Measurements from ENCODE around the gene PDZRN3.

Gene PDZRN3

GRCh38 chr3:73409138-73409763 lies 215.5 kb downstream of the PDZRN3 start:
- H3K9me3 ChIP-seq (ENCODE audit: control insufficient read depth, low read length) = no peaks in the 10 kb centered on the region
- H3K9ac ChIP-seq (ENCODE audit: low read length) = no peak overlapping the region
- H3K4me1 ChIP-seq (ENCODE audit: control insufficient read depth, insufficient read depth, low read length) = no peaks in the 10 kb centered on the region

DNA sequence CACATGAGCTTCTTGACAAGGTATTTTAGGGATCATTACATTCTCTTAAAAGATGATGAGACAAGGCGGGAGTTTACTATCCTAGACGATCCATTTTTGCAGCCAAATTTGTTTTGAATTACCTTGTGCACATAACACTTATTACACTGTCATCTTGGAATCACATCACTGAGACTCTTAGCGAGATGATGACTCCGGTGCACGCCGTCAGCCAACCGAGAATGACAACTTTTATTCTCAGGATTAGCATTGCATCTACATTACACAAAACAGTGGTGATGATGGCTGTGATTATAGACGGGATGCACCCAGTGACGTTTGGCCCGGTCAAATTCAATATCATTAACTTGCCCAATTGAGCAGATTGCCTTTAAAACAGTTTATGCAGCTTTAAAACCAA lies 216.1 kb downstream of the PDZRN3 start:
- Histone ChIP-seq H3K4me3 (ENCODE audit: low read length) (no peak overlapping the region), H3K9ac (ENCODE audit: low read length) (no peak overlapping the region), H3K4me1 (ENCODE audit: control insufficient read depth, insufficient read depth, low read length) (no peaks in the 10 kb centered on the region), H3K27me3 (ENCODE audit: control insufficient read depth, insufficient read depth, low read length) (no peaks in the 10 kb centered on the region), H3K36me3 (ENCODE audit: control insufficient read depth, insufficient read depth, low read length) (no peaks in the 10 kb centered on the region), H3K9me3 (ENCODE audit: control insufficient read depth, low read length) (no peaks in the 10 kb centered on the region)

More at GRCh38 chr3:73409138-73409763, 215.5 kb downstream of the PDZRN3 start:
- Histone ChIP-seq H3K36me3 (ENCODE audit: control insufficient read depth, insufficient read depth, low read length) (no peaks in the 10 kb centered on the region), H3K4me3 (ENCODE audit: low read length) (no peak overlapping the region), H3K27me3 (ENCODE audit: control insufficient read depth, insufficient read depth, low read length) (no peaks in the 10 kb centered on the region)

DNA sequence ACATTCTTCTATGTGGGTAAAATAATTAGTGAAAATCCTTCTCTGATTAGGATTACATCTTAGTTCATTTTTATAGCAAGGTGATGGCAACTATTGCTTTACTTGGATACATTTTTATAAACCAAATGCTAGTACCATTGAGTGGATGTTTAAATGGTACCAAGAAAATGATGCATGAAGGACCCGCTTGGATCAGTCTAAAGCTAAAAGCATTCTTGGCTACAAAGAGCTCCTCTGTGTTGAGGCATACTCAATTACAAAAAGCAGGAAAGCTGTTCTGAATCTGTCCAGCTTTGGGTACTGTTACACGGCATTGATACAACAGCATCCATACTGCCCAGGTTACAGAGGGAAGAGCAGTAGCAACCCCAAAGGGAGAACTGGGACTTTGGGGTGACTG lies 217.2 kb downstream of the PDZRN3 start:
- Histone ChIP-seq H3K27me3 (ENCODE audit: control insufficient read depth, insufficient read depth, low read length) (no peaks in the 10 kb centered on the region), H3K9ac (ENCODE audit: low read length) (no peak overlapping the region), H3K9me3 (ENCODE audit: control insufficient read depth, low read length) (no peaks in the 10 kb centered on the region), H3K4me1 (ENCODE audit: control insufficient read depth, insufficient read depth, low read length) (no peaks in the 10 kb centered on the region), H3K4me3 (ENCODE audit: low read length) (no peak overlapping the region), H3K36me3 (ENCODE audit: control insufficient read depth, insufficient read depth, low read length) (no peaks in the 10 kb centered on the region)

DNA sequence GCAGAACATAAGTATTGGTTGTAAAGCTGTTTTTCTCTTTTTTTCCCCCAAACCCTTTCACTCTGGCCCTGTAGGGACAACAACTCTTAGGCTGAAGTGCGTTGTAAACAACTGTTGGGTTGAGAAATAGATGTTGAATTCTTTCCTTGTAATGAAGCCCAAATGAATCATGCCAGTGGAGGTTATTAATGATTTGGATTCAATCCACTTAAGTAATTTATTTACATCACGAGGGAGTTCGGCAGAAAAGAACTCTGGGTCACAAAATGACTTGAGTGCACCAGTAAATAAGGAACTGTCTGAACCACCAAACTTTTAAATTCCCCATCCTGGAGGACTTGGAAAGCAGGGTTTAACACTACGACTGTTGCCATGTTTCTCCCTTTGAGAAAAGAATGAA lies 218.9 kb downstream of the PDZRN3 start:
- no peaks in the 10 kb centered on the region for H3K4me1 ChIP-seq (ENCODE audit: control insufficient read depth, insufficient read depth, low read length)
- no peak overlapping the region for H3K9ac ChIP-seq (ENCODE audit: low read length)
- no peaks in the 10 kb centered on the region for H3K27me3 ChIP-seq (ENCODE audit: control insufficient read depth, insufficient read depth, low read length)
- no peaks in the 10 kb centered on the region for H3K9me3 ChIP-seq (ENCODE audit: control insufficient read depth, low read length)
- no peaks in the 10 kb centered on the region for H3K36me3 ChIP-seq (ENCODE audit: control insufficient read depth, insufficient read depth, low read length)
- no peak overlapping the region for H3K4me3 ChIP-seq (ENCODE audit: low read length)

DNA sequence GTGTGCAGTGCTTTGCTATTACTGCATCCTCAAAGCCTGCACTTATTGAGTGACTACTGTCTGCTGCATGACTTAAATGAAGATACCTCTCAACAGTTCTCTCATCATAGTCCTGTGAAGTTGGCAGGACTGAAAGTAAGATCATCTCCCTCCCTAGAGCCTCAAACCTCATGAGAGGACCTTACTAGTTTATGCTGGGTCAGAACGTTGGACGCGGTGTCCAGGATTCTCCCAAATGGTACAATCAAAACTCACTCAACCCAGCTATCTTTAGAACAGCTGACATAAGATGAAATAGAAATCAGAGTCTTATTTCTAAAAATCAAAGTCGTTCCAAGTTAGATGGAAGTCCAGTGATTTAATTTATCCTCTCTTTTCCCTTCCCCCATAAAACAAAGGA lies 219.7 kb downstream of the PDZRN3 start:
- Histone ChIP-seq H3K4me1 (ENCODE audit: control insufficient read depth, insufficient read depth, low read length) (no peaks in the 10 kb centered on the region), H3K27me3 (ENCODE audit: control insufficient read depth, insufficient read depth, low read length) (no peaks in the 10 kb centered on the region), H3K9ac (ENCODE audit: low read length) (no peak overlapping the region), H3K9me3 (ENCODE audit: control insufficient read depth, low read length) (no peaks in the 10 kb centered on the region), H3K4me3 (ENCODE audit: low read length) (no peak overlapping the region), H3K36me3 (ENCODE audit: control insufficient read depth, insufficient read depth, low read length) (no peaks in the 10 kb centered on the region)

DNA sequence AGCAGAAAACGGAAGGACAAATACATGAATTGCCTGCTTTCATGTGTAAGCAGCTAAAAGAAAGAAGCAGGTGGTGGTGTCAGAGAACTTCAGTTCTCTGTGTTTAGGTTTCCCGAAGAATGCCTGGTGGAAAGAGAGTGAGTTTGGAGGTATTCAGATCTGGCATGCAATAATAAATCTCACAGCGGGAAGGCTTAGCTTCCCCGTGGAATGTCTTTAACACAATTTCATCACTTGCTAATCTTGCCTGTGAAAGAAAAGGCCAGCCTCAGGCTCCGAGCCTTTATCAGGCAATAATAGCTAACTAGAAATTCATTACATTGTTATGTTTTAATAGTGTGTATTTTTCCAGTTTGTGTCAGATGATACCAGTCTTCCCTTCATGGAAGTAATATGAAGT lies 220.3 kb downstream of the PDZRN3 start:
- H3K4me3 ChIP-seq (ENCODE audit: low read length) = no peak overlapping the region

GRCh38 chr3:73403444-73403843 lies 221.3 kb downstream of the PDZRN3 start:
- H3K4me3 ChIP-seq (ENCODE audit: low read length) = no peak overlapping the region
- no peaks in the 10 kb centered on the region for H3K27me3 ChIP-seq (ENCODE audit: control insufficient read depth, insufficient read depth, low read length)
- no peaks in the 10 kb centered on the region for H3K9me3 ChIP-seq (ENCODE audit: control insufficient read depth, low read length)
- H3K4me1 ChIP-seq (ENCODE audit: control insufficient read depth, insufficient read depth, low read length) = no peaks in the 10 kb centered on the region
- no peaks in the 10 kb centered on the region for H3K36me3 ChIP-seq (ENCODE audit: control insufficient read depth, insufficient read depth, low read length)
- no peak overlapping the region for H3K9ac ChIP-seq (ENCODE audit: low read length)

More for the DNA sequence above, 220.3 kb downstream of the PDZRN3 start:
- no peaks in the 10 kb centered on the region for H3K27me3 ChIP-seq (ENCODE audit: control insufficient read depth, insufficient read depth, low read length)
- no peak overlapping the region for H3K9ac ChIP-seq (ENCODE audit: low read length)
- H3K36me3 ChIP-seq (ENCODE audit: control insufficient read depth, insufficient read depth, low read length) = no peaks in the 10 kb centered on the region
- no peaks in the 10 kb centered on the region for H3K4me1 ChIP-seq (ENCODE audit: control insufficient read depth, insufficient read depth, low read length)
- H3K9me3 ChIP-seq (ENCODE audit: control insufficient read depth, low read length) = no peaks in the 10 kb centered on the region

GRCh38 chr3:73401616-73402279 lies 223.0 kb downstream of the PDZRN3 start:
- Histone ChIP-seq H3K36me3 (ENCODE audit: control insufficient read depth, insufficient read depth, low read length) (no peaks in the 10 kb centered on the region), H3K4me1 (ENCODE audit: control insufficient read depth, insufficient read depth, low read length) (no peaks in the 10 kb centered on the region), H3K27me3 (ENCODE audit: control insufficient read depth, insufficient read depth, low read length) (no peaks in the 10 kb centered on the region), H3K9ac (ENCODE audit: low read length) (no peak overlapping the region), H3K4me3 (ENCODE audit: low read length) (no peak overlapping the region), H3K9me3 (ENCODE audit: control insufficient read depth, low read length) (no peaks in the 10 kb centered on the region)

GRCh38 chr3:73401059-73401458 lies 223.7 kb downstream of the PDZRN3 start:
- Histone ChIP-seq H3K4me1 (ENCODE audit: control insufficient read depth, insufficient read depth, low read length) (no peaks in the 10 kb centered on the region), H3K36me3 (ENCODE audit: control insufficient read depth, insufficient read depth, low read length) (no peaks in the 10 kb centered on the region), H3K4me3 (ENCODE audit: low read length) (no peak overlapping the region), H3K9ac (ENCODE audit: low read length) (no peak overlapping the region), H3K9me3 (ENCODE audit: control insufficient read depth, low read length) (no peaks in the 10 kb centered on the region), H3K27me3 (ENCODE audit: control insufficient read depth, insufficient read depth, low read length) (no peaks in the 10 kb centered on the region)

GRCh38 chr3:73399666-73400253 lies 225.0 kb downstream of the PDZRN3 start:
- Histone ChIP-seq H3K4me1 (ENCODE audit: control insufficient read depth, insufficient read depth, low read length) (no peaks in the 10 kb centered on the region), H3K27me3 (ENCODE audit: control insufficient read depth, insufficient read depth, low read length) (no peaks in the 10 kb centered on the region), H3K4me3 (ENCODE audit: low read length) (no peak overlapping the region), H3K9ac (ENCODE audit: low read length) (no peak overlapping the region), H3K9me3 (ENCODE audit: control insufficient read depth, low read length) (no peaks in the 10 kb centered on the region), H3K36me3 (ENCODE audit: control insufficient read depth, insufficient read depth, low read length) (no peaks in the 10 kb centered on the region)

GRCh38 chr3:73399106-73399505 lies 225.6 kb downstream of the PDZRN3 start:
- Histone ChIP-seq H3K27me3 (ENCODE audit: control insufficient read depth, insufficient read depth, low read length) (no peaks in the 10 kb centered on the region), H3K4me1 (ENCODE audit: control insufficient read depth, insufficient read depth, low read length) (no peaks in the 10 kb centered on the region), H3K9ac (ENCODE audit: low read length) (no peak overlapping the region), H3K36me3 (ENCODE audit: control insufficient read depth, insufficient read depth, low read length) (no peaks in the 10 kb centered on the region), H3K4me3 (ENCODE audit: low read length) (no peak overlapping the region), H3K9me3 (ENCODE audit: control insufficient read depth, low read length) (no peaks in the 10 kb centered on the region)

- no peaks in the 10 kb centered on the region for H3K4me1 ChIP-seq (ENCODE audit: control insufficient read depth, insufficient read depth, low read length)
- no peak overlapping the region for H3K9ac ChIP-seq (ENCODE audit: low read length)
- H3K4me3 ChIP-seq (ENCODE audit: low read length) = no peak overlapping the region
- no peaks in the 10 kb centered on the region for H3K27me3 ChIP-seq (ENCODE audit: control insufficient read depth, insufficient read depth, low read length)
- no peaks in the 10 kb centered on the region for H3K36me3 ChIP-seq (ENCODE audit: control insufficient read depth, insufficient read depth, low read length)
- H3K9me3 ChIP-seq (ENCODE audit: control insufficient read depth, low read length) = no peaks in the 10 kb centered on the region
Observed at GRCh38 chr3:73398084-73398483, 226.7 kb downstream of the PDZRN3 start.

Measured in mucosa of stomach (tissue), 1 donor.